ENCODE data around the gene FAAP20.

FAAP20 gene

GRCh38 chr1:2195785-2196184 lies 1.2 kb upstream of the FAAP20 start:
- no peak for DNase-seq (ENCODE audit: low read depth in 2 of 2)

- DNase-seq (ENCODE audit: low read depth in 2 of 2), result peak; percentile 73 to 82
Measured at GRCh38 chr1:2194898-2195673, 514 bp upstream of the FAAP20 start.

- DNase-seq (ENCODE audit: low read depth in 2 of 2), result no peak
Measured at GRCh38 chr1:2193514-2194281, 874 bp downstream of the FAAP20 start.

- DNase-seq (ENCODE audit: low read depth in 2 of 2), result no peak
Measured at GRCh38 chr1:2192031-2192995, 2.3 kb downstream of the FAAP20 start.

- DNase-seq (ENCODE audit: low read depth in 2 of 2), result no peak
Measured at GRCh38 chr1:2190491-2190976, 4.0 kb downstream of the FAAP20 start.

GRCh38 chr1:2189459-2190425 lies 4.8 kb downstream of the FAAP20 start:
- DNase-seq (ENCODE audit: low read depth in 2 of 2), result peak; percentile 83 to 85

GRCh38 chr1:2188336-2188735 lies 6.2 kb downstream of the FAAP20 start:
- DNase-seq (ENCODE audit: low read depth in 2 of 2), result no peak

GRCh38 chr1:2187619-2188018 lies 7.0 kb downstream of the FAAP20 start:
- DNase-seq (ENCODE audit: low read depth in 2 of 2), result no peak

- no peak for DNase-seq (ENCODE audit: low read depth in 2 of 2)
Measured at GRCh38 chr1:2186901-2187300, 7.7 kb downstream of the FAAP20 start.

GRCh38 chr1:2185880-2186855 lies 8.4 kb downstream of the FAAP20 start:
- no peak for DNase-seq (ENCODE audit: low read depth in 2 of 2)

- no peak for DNase-seq (ENCODE audit: low read depth in 2 of 2)
Measured at GRCh38 chr1:2184934-2185333, 9.6 kb downstream of the FAAP20 start.

GRCh38 chr1:2184531-2184930 lies 10.0 kb downstream of the FAAP20 start:
- DNase-seq (ENCODE audit: low read depth in 2 of 2), result no peak

GRCh38 chr1:2183937-2184334 lies 10.6 kb downstream of the FAAP20 start:
- no peak for DNase-seq (ENCODE audit: low read depth in 2 of 2)

- no peak for DNase-seq (ENCODE audit: low read depth in 2 of 2)
Measured at GRCh38 chr1:2182376-2182775, 12.2 kb downstream of the FAAP20 start.

- no peak for DNase-seq (ENCODE audit: low read depth in 2 of 2)
Measured at GRCh38 chr1:2181752-2182151, 12.8 kb downstream of the FAAP20 start.

- DNase-seq (ENCODE audit: low read depth in 2 of 2), result no peak
Measured at GRCh38 chr1:2181271-2181670, 13.3 kb downstream of the FAAP20 start.

- no peak for DNase-seq (ENCODE audit: low read depth in 2 of 2)
Measured at GRCh38 chr1:2180297-2181245, 14.0 kb downstream of the FAAP20 start.

- DNase-seq (ENCODE audit: low read depth in 2 of 2), result no peak
Measured at GRCh38 chr1:2179283-2180013, 15.1 kb downstream of the FAAP20 start.

All from stimulated activated CD4-positive, alpha-beta T cell treated with anti-CD3 and anti-CD28 coated beads, Interleukin-1b, Interleukin-23, amount 100 ng/mL, for 4 hours (primary cell).